OCI-LY7 (cell line): ENCODE measurements around the gene ELOVL6. TPM values are rescaled to one million over a fixed set of nuclear protein-coding genes. Genes with fewer than 3 reads are reported as not detected.
"Not testable (repeated sequence)": the region's sequence is repeated elsewhere in the genome, so short reads cannot be mapped to it uniquely, and the experiment has no call there.

Experiments
- BruUV-seq: library from RNA; stranded (reverse); fragments of 400-500 nt; replicated peaks from 2 replicates; lab custom pipeline; 2021; lab: Mats Ljungman, UMichigan
- CTCF ChIA-PET: fragments of 300-600 bp; sonication (Branson Sonifier 250); formaldehyde crosslinking; loops from one replicate; lab custom pipeline; 2022; ENCODE audit warnings: antibody characterized with exemption; ENCODE audit not compliant: unreplicated experiment; lab: Charles Lee
- POLR2A ChIA-PET: fragments of 300-600 bp; sonication (Branson Sonifier 250); formaldehyde crosslinking; loops from one replicate; lab custom pipeline; 2022; ENCODE audit warnings: antibody characterized with exemption; lab: Charles Lee
- DNase-seq: peaks from one replicate; pipeline ENCODE4 v3.0.0-alpha.2; 2015; ENCODE audit warnings: low spot score
- H2AFZ ChIP-seq: fragments of 200-600 bp; sonication (generic), shearing (Covaris generic); 2 replicates; pipeline ENCODE4 v1.6.1; 2014; ENCODE audit warnings: mild to moderate bottlenecking, antibody characterized with exemption, low read length, moderate library complexity
- H3K27ac ChIP-seq: fragments of 200-600 bp; sonication (generic); 2 replicates; pipeline ENCODE4 v1.5.1; 2014; ENCODE audit warnings: mixed run types, low read depth, mild to moderate bottlenecking, moderate library complexity, low read length, inconsistent platforms; ENCODE audit not compliant: poor library complexity, severe bottlenecking
- H3K36me3 ChIP-seq: fragments of 200-600 bp; sonication (generic); 2 replicates; pipeline ENCODE4 v1.6.1; 2014; ENCODE audit warnings: mild to moderate bottlenecking, antibody characterized with exemption, low read length, moderate library complexity, mixed read lengths; ENCODE audit not compliant: insufficient read depth
- H3K4me1 ChIP-seq: fragments of 200-600 bp; sonication (generic); 2 replicates; pipeline ENCODE4 v1.5.1; 2014; ENCODE audit warnings: mild to moderate bottlenecking, low read length; ENCODE audit not compliant: insufficient read depth, poor library complexity, severe bottlenecking
- H3K4me2 ChIP-seq: fragments of 200-600 bp; sonication (generic); 2 replicates; pipeline ENCODE4 v1.6.1; 2014; ENCODE audit warnings: mild to moderate bottlenecking, low read length
- H3K4me3 ChIP-seq: fragments of 200-600 bp; sonication (generic); 2 replicates; pipeline ENCODE4 v1.5.1; 2014; ENCODE audit warnings: mild to moderate bottlenecking, low read depth, low read length; ENCODE audit not compliant: poor library complexity, severe bottlenecking
- H3K79me2 ChIP-seq: fragments of 200-600 bp; sonication (generic); 2 replicates; pipeline ENCODE4 v1.6.1; 2016; ENCODE audit warnings: low read depth, mild to moderate bottlenecking, low read length, moderate library complexity, mixed read lengths; ENCODE audit not compliant: insufficient read depth
- H3K9me2 ChIP-seq: fragments of 200-600 bp; sonication (generic); 2 replicates; pipeline ENCODE4 v1.6.1; 2016; ENCODE audit warnings: mild to moderate bottlenecking, low read length, mixed read lengths; ENCODE audit not compliant: insufficient read depth
- H3K9me3 ChIP-seq: fragments of 200-600 bp; sonication (generic); 2 replicates; pipeline ENCODE4 v1.6.1; 2014; ENCODE audit warnings: mild to moderate bottlenecking, mixed run types, low read length, mixed read lengths
- H4K20me1 ChIP-seq: fragments of 200-600 bp; sonication (generic); 2 replicates; pipeline ENCODE4 v1.6.1; 2014; ENCODE audit warnings: mild to moderate bottlenecking, antibody characterized with exemption, low read length, moderate library complexity, mixed read lengths; ENCODE audit not compliant: insufficient read depth
- EZH2phosphoT487 ChIP-seq: fragments of 200-600 bp; sonication (generic); IDR thresholded peaks from 2 replicates; pipeline ENCODE4 v1.6.1; 2018; ENCODE audit warnings: low read depth, borderline replicate concordance, mild to moderate bottlenecking, mixed run types, antibody characterized with exemption, low read length, moderate library complexity, mixed read lengths
- intact Hi-C: fragments of 100-400 bp; cut with micrococcal nuclease; formaldehyde crosslinking; loops from one replicate; pipeline ENCODE4 v1.10.0; 2022; ENCODE audit not compliant: unreplicated experiment
- total RNA-seq, 2 experiments: library from RNA; depleted of rRNA in 1 of 2; stranded (reverse); fragments of >200 nt in 1 of 2; shearing (Covaris generic) in 1 of 2; gene quantifications; 2 replicates each; pipeline ENCODE4 v1.2.3, GENCODE V29; 2014 to 2022
- TF ChIP-seq, protein P1 (sequence below): fragments of 200-600 bp; sonication (generic); conservative IDR thresholded peaks from 2 replicates; pipeline ENCODE4 v1.5.1; 2014; ENCODE audit warnings: mild to moderate bottlenecking, antibody characterized with exemption, low read length, moderate library complexity, mixed read lengths

Gene ELOVL6
- total RNA-seq, 2 experiments from 2014 or later, result 14.5 to 45.5 TPM

GRCh38 chr4:110041735-110042134 is 156.7 kb downstream of the ELOVL6 start:
- H3K9me2 ChIP-seq, result no peaks in the 10 kb centered on the region
- 0 out of 2 replicates have a peak, but pooled peaks cover 5% of the 10 kb centered on the region for H3K36me3 ChIP-seq
- no peaks in the 10 kb centered on the region for H3K79me2 ChIP-seq
- ChIA-PET POLR2A (no interaction called here), CTCF (no interaction called here)
- no peak overlapping the region for H2AFZ ChIP-seq
- H3K27ac ChIP-seq, result no peak overlapping the region
- no peak for DNase-seq
- H4K20me1 ChIP-seq, result no peaks in the 10 kb centered on the region
- no peak overlapping the region for H3K4me2 ChIP-seq
- intact Hi-C loops, result no loop called here
- BruUV-seq, result no TSS peak
- no peak for TF ChIP-seq EZH2phosphoT487
- TF ChIP-seq, protein P1, sequence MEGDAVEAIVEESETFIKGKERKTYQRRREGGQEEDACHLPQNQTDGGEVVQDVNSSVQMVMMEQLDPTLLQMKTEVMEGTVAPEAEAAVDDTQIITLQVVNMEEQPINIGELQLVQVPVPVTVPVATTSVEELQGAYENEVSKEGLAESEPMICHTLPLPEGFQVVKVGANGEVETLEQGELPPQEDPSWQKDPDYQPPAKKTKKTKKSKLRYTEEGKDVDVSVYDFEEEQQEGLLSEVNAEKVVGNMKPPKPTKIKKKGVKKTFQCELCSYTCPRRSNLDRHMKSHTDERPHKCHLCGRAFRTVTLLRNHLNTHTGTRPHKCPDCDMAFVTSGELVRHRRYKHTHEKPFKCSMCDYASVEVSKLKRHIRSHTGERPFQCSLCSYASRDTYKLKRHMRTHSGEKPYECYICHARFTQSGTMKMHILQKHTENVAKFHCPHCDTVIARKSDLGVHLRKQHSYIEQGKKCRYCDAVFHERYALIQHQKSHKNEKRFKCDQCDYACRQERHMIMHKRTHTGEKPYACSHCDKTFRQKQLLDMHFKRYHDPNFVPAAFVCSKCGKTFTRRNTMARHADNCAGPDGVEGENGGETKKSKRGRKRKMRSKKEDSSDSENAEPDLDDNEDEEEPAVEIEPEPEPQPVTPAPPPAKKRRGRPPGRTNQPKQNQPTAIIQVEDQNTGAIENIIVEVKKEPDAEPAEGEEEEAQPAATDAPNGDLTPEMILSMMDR, result no peak
- no peak overlapping the region for H3K4me3 ChIP-seq
- no peaks in the 10 kb centered on the region for H3K9me3 ChIP-seq
- H3K4me1 ChIP-seq, result no peaks in the 10 kb centered on the region

GRCh38 chr4:110039164-110039563 is 159.3 kb downstream of the ELOVL6 start:
- H3K27ac ChIP-seq, H3K79me2 ChIP-seq, H3K4me1 ChIP-seq, H3K4me2 ChIP-seq, H3K9me2 ChIP-seq, H3K4me3 ChIP-seq, H4K20me1 ChIP-seq, H2AFZ ChIP-seq, H3K9me3 ChIP-seq, intact Hi-C loops, DNase-seq, BruUV-seq, CTCF ChIA-PET, H3K36me3 ChIP-seq: not testable (repeated sequence)
- POLR2A ChIA-PET, result interaction anchor here (0.5 kb wide), 1 partner anchor 20 kb away, joined by 3 read pairs; no protein-coding TSS in a partner anchor

DNA sequence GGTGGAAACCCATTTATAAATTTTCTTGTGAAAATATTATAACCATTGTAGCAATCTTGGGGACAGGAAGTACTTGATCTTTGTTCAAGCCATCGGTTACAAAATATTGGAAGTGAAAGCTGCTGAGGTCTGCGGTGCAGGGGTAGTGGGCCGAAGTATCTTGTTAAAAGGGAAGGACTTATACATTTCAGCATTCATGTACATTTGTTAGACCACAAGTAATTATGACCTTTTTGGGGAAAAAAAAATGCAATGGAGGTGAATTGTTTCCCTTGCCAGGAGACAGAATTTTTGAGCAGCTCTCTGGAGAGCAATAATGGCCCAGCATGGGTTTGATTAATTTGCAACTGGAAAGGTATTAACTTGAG is 164.4 kb downstream of the ELOVL6 start:
- POLR2A ChIA-PET, result interaction anchor here (0.6 kb wide), 1 partner anchor 242 kb away, joined by 3 read pairs; no protein-coding TSS in a partner anchor
- no TSS peak for BruUV-seq
- no peaks in the 10 kb centered on the region for H3K79me2 ChIP-seq
- intact Hi-C loops, result no loop called here
- DNase-seq, result no peak
- no peak for TF ChIP-seq EZH2phosphoT487
- TF ChIP-seq, protein P1, result no peak
- H3K4me2 ChIP-seq, result no peak overlapping the region
- H3K27ac ChIP-seq, result no peak overlapping the region
- H3K4me1 ChIP-seq, result no peaks in the 10 kb centered on the region
- CTCF ChIA-PET, result no interaction called here
- H3K36me3 ChIP-seq, result no peaks in the 10 kb centered on the region
- no peaks in the 10 kb centered on the region for H3K9me2 ChIP-seq
- no peaks in the 10 kb centered on the region for H3K9me3 ChIP-seq
- no peaks in the 10 kb centered on the region for H4K20me1 ChIP-seq
- no peak overlapping the region for H2AFZ ChIP-seq
- no peak overlapping the region for H3K4me3 ChIP-seq
